ENCODE results near the gene CLCA2.

GRCh38 chr1:86380257-86380861 is 43.6 kb upstream of the CLCA2 start:
- TF ChIP-seq CTCF (optimal IDR thresholded peaks at IDR 0.05 in 1 of 3, IDR thresholded peaks at IDR 0.05 in 1 of 3, conservative IDR thresholded peaks at IDR 0.05 in 1 of 3; ENCODE audit: extremely low read depth in 1 of 3, insufficient read depth in 2 of 3, low read length in 3 of 3) (peak; percentile 41 to 69 (median 50)), EZH2 (IDR thresholded peaks at IDR 0.05; ENCODE audit: low read length) (no peak)

All from keratinocyte (primary cell).